Activated naive CD8-positive, alpha-beta T cell treated with anti-CD3 and anti-CD28 coated beads, Interleukin-2, amount 10 ng/mL, durations not matched to agents 7 days and 5 days (primary cell): ENCODE results near the gene TMX3. TPM values are rescaled to one million over a fixed set of nuclear protein-coding genes. Genes with fewer than 3 reads are reported as not detected.

ENCODE experiments used
- ATAC-seq: fragments of 150-1000 bp; cut with Tn5 transposase; one replicate; pipeline ENCODE4 v1.10.0; 2021; ENCODE audit warnings: low read depth, moderate library complexity
- POLR2A ChIA-PET: fragments of 350-600 bp; sonication (Branson Sonifier 250); formaldehyde crosslinking; loops from one replicate; lab custom pipeline; 2021; ENCODE audit warnings: antibody characterized with exemption; lab: Charles Lee
- DNase-seq: peaks from one replicate; pipeline ENCODE4 v3.0.0; 2021
- H3K27ac Mint-ChIP-seq: one replicate; pipeline ENCODE4 v1.8.0; 2022; ENCODE audit warnings: mild to moderate bottlenecking, mixed read lengths
- H3K27me3 Mint-ChIP-seq: one replicate; pipeline ENCODE4 v1.8.0; 2022; ENCODE audit warnings: mild to moderate bottlenecking, moderate library complexity, mixed read lengths
- H3K36me3 Mint-ChIP-seq: one replicate; pipeline ENCODE4 v1.8.0; 2021; ENCODE audit warnings: mild to moderate bottlenecking, mixed read lengths
- H3K4me1 Mint-ChIP-seq: one replicate; pipeline ENCODE4 v1.8.0; 2021; ENCODE audit warnings: mixed read lengths
- H3K4me3 Mint-ChIP-seq: one replicate; pipeline ENCODE4 v1.8.0; 2022; ENCODE audit warnings: mild to moderate bottlenecking, moderate library complexity, mixed read lengths
- H3K9me3 Mint-ChIP-seq: one replicate; pipeline ENCODE4 v1.8.0; 2021; ENCODE audit warnings: mixed read lengths
- total RNA-seq, 2 experiments: library from RNA; stranded (reverse); gene quantifications; one replicate each; pipeline ENCODE4 v1.2.3, GENCODE V29; 2021

TMX3 gene
- total RNA-seq, 2 experiments from 2014 or later, result 65.3 to 68.1 TPM

DNA sequence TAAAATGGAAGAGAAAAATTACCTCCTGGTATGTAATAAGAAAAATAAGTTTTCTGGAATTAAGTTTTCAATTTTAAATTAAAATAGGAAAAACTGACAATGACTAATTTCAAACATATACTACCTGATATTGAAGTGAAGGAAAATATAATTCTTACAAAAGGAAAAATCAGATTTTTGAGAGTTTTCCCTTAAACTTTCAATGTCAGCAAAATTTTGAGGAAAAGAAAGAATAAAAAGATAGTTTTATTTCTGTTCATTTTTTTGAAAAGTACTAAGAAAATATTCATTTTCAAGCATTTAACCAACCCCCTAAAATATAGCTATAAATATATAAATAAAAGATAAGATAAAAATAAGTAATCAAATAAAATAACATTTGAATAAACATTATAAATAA lies 87.1 kb downstream of the TMX3 start:
- H3K4me3 Mint-ChIP-seq, result no peak overlapping the region
- no peaks in the 10 kb centered on the region for H3K4me1 Mint-ChIP-seq
- ATAC-seq (no peak), DNase-seq (no peak)
- POLR2A ChIA-PET, result no interaction called here
- H3K27ac Mint-ChIP-seq, result no peak overlapping the region
- no peaks in the 10 kb centered on the region for H3K9me3 Mint-ChIP-seq
- peaks cover 7% of the 10 kb centered on the region for H3K27me3 Mint-ChIP-seq
- H3K36me3 Mint-ChIP-seq, result no peaks in the 10 kb centered on the region

Other genes starting within 250 kb of the TMX3 start
- gene CCDC102B, start 83.0 kb upstream of the TMX3 start, total RNA-seq, result 1 to 10 TPM; 3.9 to 4.7 TPM